Epithelial cell of prostate (primary cell): Measurements from ENCODE around the gene BRD3.

Experiments used
- DNase-seq: peaks from one replicate; pipeline ENCODE4 v3.0.0-alpha.2; 2011; ENCODE audit warnings: low read depth, low spot score
- H3K27ac ChIP-seq: fragments of 450-650 bp; 2 replicates; pipeline ENCODE4 v1.5.1; 2017; ENCODE audit warnings: mild to moderate bottlenecking

The BRD3 gene

GRCh38 chr9:134040781-134041648 lies 26.8 kb downstream of the BRD3 start:
- no peak for DNase-seq
- no peak overlapping the region for H3K27ac ChIP-seq

DNA sequence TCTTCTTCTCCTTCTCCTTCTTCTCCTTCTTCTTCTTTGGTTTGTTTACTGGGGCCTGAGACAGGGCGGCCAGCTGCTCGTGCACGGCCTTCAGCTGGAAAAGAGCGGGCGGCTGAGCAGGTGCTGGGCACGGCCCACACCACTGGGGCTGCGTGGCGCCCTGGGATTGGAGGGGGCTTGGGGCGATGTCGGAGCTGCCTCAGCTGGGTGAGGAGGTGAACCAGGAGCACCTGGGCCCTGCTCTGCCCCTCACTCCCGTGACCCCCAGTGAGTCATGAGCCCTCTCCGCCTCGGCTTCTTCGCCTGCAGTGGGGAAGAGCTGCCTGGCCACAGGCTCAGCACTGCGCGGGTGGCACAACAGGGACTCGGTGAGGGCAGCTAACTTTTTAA lies 27.7 kb downstream of the BRD3 start:
- no peak for DNase-seq
- no peak overlapping the region for H3K27ac ChIP-seq

DNA sequence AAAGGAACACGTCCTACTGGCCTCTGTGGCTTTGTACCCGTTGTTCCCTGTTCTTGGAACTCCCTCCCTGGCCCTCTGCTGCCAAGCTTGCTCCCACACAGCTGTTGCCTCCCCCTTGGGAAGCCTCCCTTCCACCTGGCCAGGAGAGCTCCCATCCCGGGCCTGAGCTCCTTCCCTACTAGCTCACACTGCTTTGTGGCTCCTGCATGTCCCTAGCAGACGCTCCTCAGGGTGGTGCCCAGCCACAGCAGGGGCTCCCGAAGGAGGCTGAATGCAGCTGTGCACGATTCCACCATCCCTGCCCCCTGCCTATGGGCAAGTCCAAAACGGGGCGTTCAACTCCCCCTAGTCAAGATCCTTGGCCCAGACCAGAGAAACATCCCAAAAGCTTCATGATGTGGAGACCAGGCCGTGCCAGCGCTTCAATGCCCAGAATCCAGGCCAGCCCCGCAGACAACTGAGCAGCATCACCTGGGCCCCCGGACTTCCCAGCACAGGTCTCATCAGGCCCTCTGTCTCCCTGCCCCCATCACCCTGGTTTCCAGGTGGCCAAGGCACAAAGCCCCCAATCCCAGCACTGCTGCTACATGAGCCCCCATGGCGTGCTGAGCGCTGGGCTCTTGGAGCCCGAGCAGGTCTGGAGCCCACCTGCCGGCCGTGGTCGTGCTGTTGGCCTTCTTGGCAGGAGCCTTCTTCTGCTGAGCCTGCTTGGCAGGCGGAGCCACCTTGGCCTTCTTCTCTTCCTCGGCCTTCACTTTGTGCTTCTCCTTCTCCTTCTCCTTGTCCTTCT lies 28.2 kb downstream of the BRD3 start:
- no peak for DNase-seq
- no peak overlapping the region for H3K27ac ChIP-seq

DNA sequence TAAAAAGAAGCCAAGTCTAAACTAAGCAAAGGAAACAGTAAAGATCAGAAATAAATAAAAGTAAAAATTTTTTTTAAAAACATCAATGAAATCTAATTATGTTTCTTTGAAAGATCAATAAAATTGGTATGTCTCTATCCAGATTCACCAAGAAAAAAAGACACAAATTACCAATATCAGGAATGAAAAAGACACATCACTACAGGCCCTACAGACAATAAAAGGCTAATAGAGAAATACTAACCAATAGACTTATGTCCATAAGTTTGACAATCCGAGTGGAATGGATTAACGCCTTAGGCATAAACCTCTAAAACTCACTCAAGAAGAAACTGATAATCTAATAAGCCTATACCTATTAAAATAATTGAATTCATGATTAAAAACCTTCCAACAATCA lies 30.2 kb downstream of the BRD3 start:
- no peak overlapping the region for H3K27ac ChIP-seq
- no peak for DNase-seq

- H3K27ac ChIP-seq = no peak overlapping the region
- no peak for DNase-seq
These were observed 31.7 kb downstream of the BRD3 start for GRCh38 chr9:134036130-134036529.

GRCh38 chr9:134035041-134036039 lies 32.5 kb downstream of the BRD3 start:
- H3K27ac ChIP-seq = no peak overlapping the region
- no peak for DNase-seq

DNA sequence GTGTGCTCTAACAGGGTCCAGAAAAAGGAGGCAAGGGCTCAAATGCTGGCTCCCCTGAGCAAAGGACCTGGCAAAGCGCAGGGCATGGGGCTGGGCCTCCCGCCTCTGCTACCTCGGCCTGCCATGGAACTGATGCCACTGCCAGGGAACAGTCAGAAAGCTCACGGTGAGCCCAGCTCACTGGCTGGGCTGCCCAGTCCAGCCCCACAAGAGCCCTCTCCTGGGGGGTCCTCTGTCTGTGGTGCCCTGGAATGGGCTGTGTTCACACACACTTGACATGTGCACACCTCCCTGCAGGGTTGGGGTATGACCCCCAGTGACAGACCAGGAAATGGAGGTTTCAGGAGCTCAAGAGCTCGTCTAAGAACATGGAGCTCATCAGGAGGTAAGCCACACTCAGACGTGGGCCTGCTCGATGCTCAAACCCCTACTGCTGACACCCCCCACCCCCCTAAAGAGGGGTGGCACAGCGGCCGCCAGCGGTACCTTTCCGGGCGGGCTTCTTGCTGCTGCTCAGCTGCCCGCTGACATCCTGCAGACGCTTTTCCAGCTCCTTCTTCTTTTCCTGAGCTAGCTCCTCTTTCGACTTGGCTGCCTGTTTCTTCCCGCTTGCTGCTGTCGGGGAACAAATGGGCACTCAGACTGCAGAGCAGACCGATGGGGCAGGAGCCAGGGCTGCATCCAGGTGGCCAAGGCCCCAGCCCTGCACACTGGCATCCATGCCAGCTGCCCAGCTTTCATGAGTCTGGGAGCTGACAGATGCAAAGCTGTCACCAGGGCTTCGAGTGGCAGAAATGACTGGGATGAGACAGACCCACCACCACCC lies 33.4 kb downstream of the BRD3 start:
- H3K27ac ChIP-seq = no peak overlapping the region
- DNase-seq = no peak

DNA sequence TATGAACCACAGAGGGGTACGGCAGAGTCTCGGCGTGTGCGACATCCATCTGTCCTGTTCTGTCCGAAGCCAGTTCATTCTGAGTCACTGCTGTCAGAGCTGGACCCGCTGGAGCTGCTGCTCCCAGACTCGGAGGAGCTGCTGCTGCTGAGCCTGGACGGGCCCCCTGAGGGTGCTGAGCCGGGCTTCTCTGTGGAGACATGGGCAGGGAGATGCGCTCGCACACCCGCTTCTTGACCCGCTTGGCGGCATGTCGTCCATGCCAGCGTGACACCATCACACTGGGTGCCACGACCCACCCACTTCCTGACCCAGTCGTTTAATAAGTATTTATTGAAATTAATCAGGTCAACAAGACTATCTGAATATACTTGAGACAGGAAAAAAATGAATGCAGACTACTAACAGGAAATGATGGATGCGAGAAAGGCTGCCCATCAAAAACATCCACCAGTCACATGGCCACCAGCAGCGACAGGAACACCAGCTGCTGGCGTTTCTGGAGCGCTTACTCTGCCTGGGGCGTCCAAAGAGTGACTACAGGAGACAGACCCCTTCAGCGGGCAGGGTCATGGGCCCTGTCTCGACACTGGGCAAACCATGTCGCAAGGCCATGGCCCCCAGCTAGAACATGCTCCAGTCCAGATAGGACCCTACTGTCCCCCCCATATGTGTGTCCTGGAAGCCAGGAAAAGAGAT lies 34.2 kb downstream of the BRD3 start:
- no peak for DNase-seq
- no peak overlapping the region for H3K27ac ChIP-seq

GRCh38 chr9:134032456-134033222 lies 35.2 kb downstream of the BRD3 start:
- DNase-seq = no peak
- no peak overlapping the region for H3K27ac ChIP-seq

DNA sequence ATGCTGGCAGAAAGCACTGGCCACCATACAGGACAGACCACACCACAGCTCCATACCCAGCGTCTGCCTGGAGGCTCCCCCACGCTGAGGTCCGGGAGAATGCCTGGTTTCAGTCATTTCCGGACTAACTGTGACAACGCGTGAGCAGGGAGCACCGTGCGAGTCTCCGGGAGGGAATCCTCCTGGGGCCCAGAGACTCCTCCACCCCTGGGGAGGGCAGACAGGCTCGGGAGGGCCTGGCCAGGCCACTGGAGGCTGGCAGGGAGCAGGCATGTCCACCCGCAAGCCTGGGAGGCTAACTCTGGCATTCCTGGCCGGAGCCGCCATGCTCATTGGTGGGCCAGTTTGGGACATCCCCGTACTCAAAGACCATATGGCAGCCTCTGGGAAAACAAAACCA lies 36.0 kb downstream of the BRD3 start:
- no peak overlapping the region for H3K27ac ChIP-seq
- no peak for DNase-seq

GRCh38 chr9:134030821-134031470 lies 36.9 kb downstream of the BRD3 start:
- H3K27ac ChIP-seq = no peak overlapping the region
- no peak for DNase-seq

GRCh38 chr9:134029248-134030226 lies 38.3 kb downstream of the BRD3 start:
- DNase-seq = no peak
- H3K27ac ChIP-seq = no peak overlapping the region

DNA sequence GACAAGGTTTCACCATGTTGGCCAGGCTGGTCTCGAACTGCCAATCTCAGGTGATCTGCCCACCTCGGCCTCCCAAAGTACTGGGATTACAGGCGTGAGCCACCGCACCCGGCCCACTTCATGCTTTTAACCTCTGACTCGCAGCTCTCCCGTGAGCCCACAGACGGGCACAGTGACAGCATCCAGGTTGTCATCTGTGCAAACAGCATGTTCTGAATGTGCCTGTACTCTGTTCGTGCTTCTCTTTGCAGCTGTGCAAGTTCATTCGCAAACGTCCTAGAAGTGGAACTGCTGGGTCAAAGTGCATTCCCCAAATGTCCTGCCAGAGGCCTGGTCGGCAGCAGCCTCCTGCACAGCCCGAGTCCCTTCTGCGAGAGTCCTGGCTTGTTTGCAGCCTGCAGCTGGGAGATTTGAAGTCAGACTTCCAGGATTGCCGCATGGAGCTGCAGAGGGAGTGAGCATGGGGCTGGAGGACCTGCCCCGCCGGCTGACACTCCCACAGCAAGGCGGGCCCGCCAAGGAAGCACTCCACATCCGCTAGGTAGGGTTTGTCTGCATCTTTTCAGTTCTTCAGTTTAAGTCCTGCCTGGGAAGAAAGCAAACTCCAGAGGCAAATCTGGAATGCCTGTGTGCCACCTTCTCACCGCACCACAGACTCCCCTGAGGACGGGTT lies 39.1 kb downstream of the BRD3 start:
- DNase-seq = no peak
- no peak overlapping the region for H3K27ac ChIP-seq

- DNase-seq = no peak
- no peak overlapping the region for H3K27ac ChIP-seq
These were observed 39.8 kb downstream of the BRD3 start for GRCh38 chr9:134028076-134028475.

DNA sequence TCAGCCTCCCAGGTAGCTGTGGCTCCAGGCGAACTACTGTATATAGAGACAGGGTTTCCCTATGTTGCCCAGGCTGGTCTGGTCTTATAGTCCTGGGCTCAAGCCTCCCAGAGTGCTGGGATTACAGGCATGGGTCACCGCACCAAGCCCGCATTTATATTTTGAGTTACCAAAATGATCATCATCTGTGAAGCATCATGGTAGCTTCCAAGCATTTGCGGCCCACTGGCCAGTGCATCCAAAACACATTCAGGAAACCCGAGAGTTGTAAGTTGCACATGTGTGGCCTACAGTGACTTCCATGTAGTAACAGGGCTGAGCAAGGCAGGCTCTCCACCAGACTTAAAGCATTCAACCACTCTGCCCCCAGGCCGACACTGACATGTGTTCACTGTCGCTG lies 40.3 kb downstream of the BRD3 start:
- DNase-seq = no peak
- no peak overlapping the region for H3K27ac ChIP-seq

DNA sequence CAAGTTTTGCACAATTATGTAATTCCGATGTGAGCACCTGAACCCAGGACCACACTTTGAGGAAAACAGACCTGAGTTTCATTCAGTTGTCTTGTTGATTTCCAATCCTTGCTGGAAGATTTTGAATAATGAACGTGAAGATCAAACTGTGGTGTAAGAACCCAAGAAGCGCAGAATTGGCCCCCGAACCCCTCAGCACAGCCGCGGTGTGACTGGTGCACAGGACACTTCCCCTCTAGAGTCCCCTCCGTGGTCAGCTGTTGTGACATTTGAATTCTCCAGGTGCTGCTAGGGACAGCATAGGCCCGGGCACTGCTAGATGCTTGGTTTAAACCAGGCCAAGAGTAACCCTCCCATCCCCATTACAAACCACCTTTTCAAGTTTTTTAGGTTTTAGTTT lies 40.8 kb downstream of the BRD3 start:
- no peak overlapping the region for H3K27ac ChIP-seq
- no peak for DNase-seq
